Measurements from ENCODE around the gene MAP2K7. TPM values are rescaled to one million over a fixed set of nuclear protein-coding genes. Genes with fewer than 3 reads are reported as not detected.

MAP2K7 gene
- total RNA-seq, 1 donor: 14.8 TPM

GRCh38 chr19:7873304-7874075 lies 30.2 kb upstream of the MAP2K7 start:
- Histone ChIP-seq H3K4me2 (ENCODE audit: insufficient read depth, low read length) (no peak overlapping the region), H3K79me2 (ENCODE audit: insufficient read depth, low read length) (no peaks in the 10 kb centered on the region), H3K27ac (ENCODE audit: low read depth, low read length) (no peak overlapping the region), H2AFZ (ENCODE audit: low read length) (no peak overlapping the region), H3K36me3 (ENCODE audit: insufficient read depth, low read length) (no peaks in the 10 kb centered on the region), H4K20me1 (ENCODE audit: insufficient read depth, low read length) (no peaks in the 10 kb centered on the region), H3K9me3 (ENCODE audit: low read depth, low read length) (no peaks in the 10 kb centered on the region), H3K4me3 (ENCODE audit: insufficient read depth, low read length) (no peak overlapping the region), H3K27me3 (ENCODE audit: insufficient read depth, low read length) (peaks cover 25% of the 10 kb centered on the region), H3K4me1 (ENCODE audit: insufficient read depth, low read length) (peaks cover 15% of the 10 kb centered on the region)
- TF ChIP-seq, protein P1, sequence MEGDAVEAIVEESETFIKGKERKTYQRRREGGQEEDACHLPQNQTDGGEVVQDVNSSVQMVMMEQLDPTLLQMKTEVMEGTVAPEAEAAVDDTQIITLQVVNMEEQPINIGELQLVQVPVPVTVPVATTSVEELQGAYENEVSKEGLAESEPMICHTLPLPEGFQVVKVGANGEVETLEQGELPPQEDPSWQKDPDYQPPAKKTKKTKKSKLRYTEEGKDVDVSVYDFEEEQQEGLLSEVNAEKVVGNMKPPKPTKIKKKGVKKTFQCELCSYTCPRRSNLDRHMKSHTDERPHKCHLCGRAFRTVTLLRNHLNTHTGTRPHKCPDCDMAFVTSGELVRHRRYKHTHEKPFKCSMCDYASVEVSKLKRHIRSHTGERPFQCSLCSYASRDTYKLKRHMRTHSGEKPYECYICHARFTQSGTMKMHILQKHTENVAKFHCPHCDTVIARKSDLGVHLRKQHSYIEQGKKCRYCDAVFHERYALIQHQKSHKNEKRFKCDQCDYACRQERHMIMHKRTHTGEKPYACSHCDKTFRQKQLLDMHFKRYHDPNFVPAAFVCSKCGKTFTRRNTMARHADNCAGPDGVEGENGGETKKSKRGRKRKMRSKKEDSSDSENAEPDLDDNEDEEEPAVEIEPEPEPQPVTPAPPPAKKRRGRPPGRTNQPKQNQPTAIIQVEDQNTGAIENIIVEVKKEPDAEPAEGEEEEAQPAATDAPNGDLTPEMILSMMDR (IDR thresholded peaks at IDR 0.05; ENCODE audit: extremely low read depth, low read depth, low read length): no peak
- DNase-seq (ENCODE audit: insufficient read length, low spot score, missing footprints): peak; percentile 78

- Histone ChIP-seq H2AFZ (ENCODE audit: low read length) (no peak within 1 kb of the TSS), H3K27ac (ENCODE audit: low read depth, low read length) (no peak within 1 kb of the TSS), H3K79me2 (ENCODE audit: insufficient read depth, low read length) (no peaks in the 10 kb centered on the region), H3K27me3 (ENCODE audit: insufficient read depth, low read length) (peaks cover 25% of the 10 kb centered on the region), H3K36me3 (ENCODE audit: insufficient read depth, low read length) (no peaks in the 10 kb centered on the region), H3K4me2 (ENCODE audit: insufficient read depth, low read length) (no peak within 1 kb of the TSS), H4K20me1 (ENCODE audit: insufficient read depth, low read length) (no peaks in the 10 kb centered on the region), H3K4me1 (ENCODE audit: insufficient read depth, low read length) (peaks cover 9% of the 10 kb centered on the region), H3K9me3 (ENCODE audit: low read depth, low read length) (no peaks in the 10 kb centered on the region), H3K4me3 (ENCODE audit: insufficient read depth, low read length) (no peak within 1 kb of the TSS)
- TF ChIP-seq, protein P1 (IDR thresholded peaks at IDR 0.05; ENCODE audit: extremely low read depth, low read depth, low read length): no peak
- DNase-seq (ENCODE audit: insufficient read length, low spot score, missing footprints): peak; percentile 81
These were observed 29.4 kb upstream of the MAP2K7 start, which contains the start of gene PRR36 for GRCh38 chr19:7874076-7874896. TSS of gene PRR36 (minus strand) at chr19:7874390. CDS start at chr19:7873689, 701 bp downstream.

DNA sequence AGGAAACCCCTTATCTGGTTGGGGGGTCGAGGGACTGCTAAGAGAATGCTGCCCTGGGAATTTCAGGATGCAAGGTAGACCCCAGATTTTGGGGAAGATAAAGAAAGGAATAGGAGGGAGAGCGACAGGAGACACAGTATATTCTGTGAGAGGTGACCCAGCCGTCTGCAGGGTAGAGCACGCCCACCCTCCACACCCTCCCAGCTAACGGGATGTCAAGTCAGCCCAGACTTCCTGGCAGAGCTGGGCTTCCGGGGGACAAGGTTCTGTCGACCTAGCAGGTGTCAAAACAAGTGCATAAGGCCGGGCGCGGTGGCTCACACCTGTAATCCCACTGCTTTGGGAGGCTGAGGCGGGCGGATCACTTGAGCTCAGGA lies 28.8 kb upstream of the MAP2K7 start:
- no peaks in the 10 kb centered on the region for H3K36me3 ChIP-seq (ENCODE audit: insufficient read depth, low read length)
- H3K4me1 ChIP-seq (ENCODE audit: insufficient read depth, low read length): peaks cover 9% of the 10 kb centered on the region
- no peaks in the 10 kb centered on the region for H3K79me2 ChIP-seq (ENCODE audit: insufficient read depth, low read length)
- peaks cover 25% of the 10 kb centered on the region for H3K27me3 ChIP-seq (ENCODE audit: insufficient read depth, low read length)
- H3K27ac ChIP-seq (ENCODE audit: low read depth, low read length): no peak overlapping the region
- H4K20me1 ChIP-seq (ENCODE audit: insufficient read depth, low read length): no peaks in the 10 kb centered on the region
- no peak overlapping the region for H3K4me2 ChIP-seq (ENCODE audit: insufficient read depth, low read length)
- H2AFZ ChIP-seq (ENCODE audit: low read length): no peak overlapping the region
- H3K9me3 ChIP-seq (ENCODE audit: low read depth, low read length): no peaks in the 10 kb centered on the region
- H3K4me3 ChIP-seq (ENCODE audit: insufficient read depth, low read length): no peak overlapping the region
- TF ChIP-seq, protein P1 (IDR thresholded peaks at IDR 0.05; ENCODE audit: extremely low read depth, low read depth, low read length): no peak
- peak; percentile 21 for DNase-seq (ENCODE audit: insufficient read length, low spot score, missing footprints)

Measured in osteoblast (primary cell).